ENCODE data around the gene MYBPC1.

Gene MYBPC1

GRCh38 chr12:101694986-101695385 lies 100.2 kb downstream of the MYBPC1 start:
- Histone ChIP-seq H3K9ac (ENCODE audit: low read depth, low read length, poor library complexity, severe bottlenecking) (no peak overlapping the region), H3K27me3 (ENCODE audit: insufficient read depth, low read length, poor library complexity, severe bottlenecking) (no peaks in the 10 kb centered on the region), H3K4me3 (ENCODE audit: low read length, poor library complexity, severe bottlenecking) (no peak overlapping the region), H3K79me2 (ENCODE audit: insufficient read depth, low read length) (peaks cover 30% of the 10 kb centered on the region), H3F3A (ENCODE audit: low read depth) (no peaks in the 10 kb centered on the region), H3K4me2 (ENCODE audit: low read depth, low read length, poor library complexity, severe bottlenecking) (no peak overlapping the region), H3K9me3 (ENCODE audit: insufficient read depth, low read depth, low read length) (no peaks in the 10 kb centered on the region), H3K36me3 (ENCODE audit: insufficient read depth, low read length) (no peaks in the 10 kb centered on the region), H3K4me1 (ENCODE audit: insufficient read depth, low read length, poor library complexity, severe bottlenecking) (peaks cover 12% of the 10 kb centered on the region), H2AFZ (ENCODE audit: low read length) (no peak overlapping the region), H4K20me1 (ENCODE audit: insufficient read depth, low read length, poor library complexity, severe bottlenecking) (peaks cover 6% of the 10 kb centered on the region), H3K9me2 (replicated peaks; ENCODE audit: low read depth, low read length) (no peaks in the 10 kb centered on the region)
- TF ChIP-seq CTCF (conservative IDR thresholded peaks at IDR 0.05; ENCODE audit: low read length) (no peak), EZH2phosphoT487 (IDR thresholded peaks at IDR 0.05; ENCODE audit: borderline replicate concordance) (no peak)

GRCh38 chr12:101695706-101696105 lies 100.9 kb downstream of the MYBPC1 start:
- TF ChIP-seq CTCF (conservative IDR thresholded peaks at IDR 0.05; ENCODE audit: low read length), result no peak
- no peak for TF ChIP-seq EZH2phosphoT487 (IDR thresholded peaks at IDR 0.05; ENCODE audit: borderline replicate concordance)
- Histone ChIP-seq H3K9ac (ENCODE audit: low read depth, low read length, poor library complexity, severe bottlenecking) (no peak overlapping the region), H3K27me3 (ENCODE audit: insufficient read depth, low read length, poor library complexity, severe bottlenecking) (no peaks in the 10 kb centered on the region), H3K9me3 (ENCODE audit: insufficient read depth, low read depth, low read length) (no peaks in the 10 kb centered on the region), H3K4me2 (ENCODE audit: low read depth, low read length, poor library complexity, severe bottlenecking) (no peak overlapping the region), H2AFZ (ENCODE audit: low read length) (no peak overlapping the region), H3K36me3 (ENCODE audit: insufficient read depth, low read length) (no peaks in the 10 kb centered on the region), H3K4me1 (ENCODE audit: insufficient read depth, low read length, poor library complexity, severe bottlenecking) (peaks cover 20% of the 10 kb centered on the region), H3K79me2 (ENCODE audit: insufficient read depth, low read length) (peaks cover 37% of the 10 kb centered on the region), H3K4me3 (ENCODE audit: low read length, poor library complexity, severe bottlenecking) (no peak overlapping the region), H4K20me1 (ENCODE audit: insufficient read depth, low read length, poor library complexity, severe bottlenecking) (peaks cover 11% of the 10 kb centered on the region), H3K9me2 (replicated peaks; ENCODE audit: low read depth, low read length) (no peaks in the 10 kb centered on the region), H3F3A (ENCODE audit: low read depth) (no peaks in the 10 kb centered on the region)

GRCh38 chr12:101696251-101697196 lies 101.8 kb downstream of the MYBPC1 start:
- peak overlapping the region; percentile 71 for H3K9ac ChIP-seq (ENCODE audit: low read depth, low read length, poor library complexity, severe bottlenecking)
- H3K4me3 ChIP-seq (ENCODE audit: low read length, poor library complexity, severe bottlenecking), result peak overlapping the region; percentile 81
- H3K9me3 ChIP-seq (ENCODE audit: insufficient read depth, low read depth, low read length), result no peaks in the 10 kb centered on the region
- peaks cover 18% of the 10 kb centered on the region for H4K20me1 ChIP-seq (ENCODE audit: insufficient read depth, low read length, poor library complexity, severe bottlenecking)
- no peaks in the 10 kb centered on the region for H3K36me3 ChIP-seq (ENCODE audit: insufficient read depth, low read length)
- H3K9me2 ChIP-seq (replicated peaks; ENCODE audit: low read depth, low read length), result no peaks in the 10 kb centered on the region
- H2AFZ ChIP-seq (ENCODE audit: low read length), result peak overlapping the region; percentile 96
- TF ChIP-seq EZH2phosphoT487 (IDR thresholded peaks at IDR 0.05; ENCODE audit: borderline replicate concordance), result no peak
- H3K79me2 ChIP-seq (ENCODE audit: insufficient read depth, low read length), result peaks cover 45% of the 10 kb centered on the region
- H3K4me1 ChIP-seq (ENCODE audit: insufficient read depth, low read length, poor library complexity, severe bottlenecking), result peaks cover 28% of the 10 kb centered on the region
- peak overlapping the region; percentile 70 for H3K4me2 ChIP-seq (ENCODE audit: low read depth, low read length, poor library complexity, severe bottlenecking)
- H3F3A ChIP-seq (ENCODE audit: low read depth), result no peaks in the 10 kb centered on the region
- no peaks in the 10 kb centered on the region for H3K27me3 ChIP-seq (ENCODE audit: insufficient read depth, low read length, poor library complexity, severe bottlenecking)
